ENCODE data around the gene CTU1. TPM values are rescaled to one million over a fixed set of nuclear protein-coding genes. Genes with fewer than 3 reads are reported as not detected.

Gene CTU1
- total and polyA plus RNA-seq, 2 donors (not counting 1 experiment from before 2014, with no cell fraction given) = 8.1 to 8.4 TPM

DNA sequence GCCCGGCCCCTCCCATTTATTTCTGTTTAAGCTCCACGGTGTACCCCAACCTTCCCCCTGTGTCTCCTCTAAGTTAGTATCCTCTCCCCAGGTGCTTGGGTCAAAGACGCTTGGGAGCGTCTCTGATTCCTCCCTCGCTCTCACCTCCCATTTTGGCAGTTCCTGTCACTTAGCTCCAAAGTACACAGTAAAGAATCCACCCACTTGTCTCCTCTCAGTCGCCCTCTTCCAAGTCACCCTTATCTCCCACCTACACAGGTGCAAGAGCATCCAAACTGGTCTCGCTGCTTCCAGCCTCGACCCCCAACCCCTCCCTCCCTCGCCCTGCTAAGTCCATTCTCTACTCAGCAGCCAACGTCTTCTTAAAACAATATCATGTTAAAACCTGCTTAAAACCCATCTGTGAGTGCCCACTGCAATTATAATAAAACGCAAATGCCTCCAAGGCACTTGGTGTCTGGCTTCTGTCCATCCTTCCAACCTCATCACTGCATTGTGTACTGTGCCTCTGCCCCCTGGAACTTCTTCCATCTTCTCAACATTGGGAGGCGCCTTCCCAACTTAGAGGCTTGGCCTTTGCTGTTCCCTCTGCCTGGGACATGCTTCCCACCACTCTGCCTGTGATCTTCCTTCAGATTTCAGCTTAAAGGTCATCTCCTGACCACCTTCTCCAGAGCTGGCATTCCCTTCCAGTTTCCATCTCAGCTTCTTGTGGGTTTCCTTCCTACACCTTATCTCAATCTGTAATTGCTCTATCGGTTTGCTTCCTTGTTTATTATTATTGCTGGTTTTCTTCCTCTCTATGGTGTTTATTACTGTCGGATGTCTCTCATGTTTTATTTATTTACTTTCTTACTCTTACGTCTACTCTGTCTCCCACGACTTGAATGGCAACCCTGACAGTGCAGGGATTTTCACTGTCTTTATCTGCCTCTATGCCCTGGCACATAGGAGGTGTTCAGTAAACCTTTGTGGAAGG is 16.0 kb downstream of the CTU1 start:
- intact Hi-C loops (cut with micrococcal nuclease) = no loop called here
- TF ChIP-seq, protein P1, sequence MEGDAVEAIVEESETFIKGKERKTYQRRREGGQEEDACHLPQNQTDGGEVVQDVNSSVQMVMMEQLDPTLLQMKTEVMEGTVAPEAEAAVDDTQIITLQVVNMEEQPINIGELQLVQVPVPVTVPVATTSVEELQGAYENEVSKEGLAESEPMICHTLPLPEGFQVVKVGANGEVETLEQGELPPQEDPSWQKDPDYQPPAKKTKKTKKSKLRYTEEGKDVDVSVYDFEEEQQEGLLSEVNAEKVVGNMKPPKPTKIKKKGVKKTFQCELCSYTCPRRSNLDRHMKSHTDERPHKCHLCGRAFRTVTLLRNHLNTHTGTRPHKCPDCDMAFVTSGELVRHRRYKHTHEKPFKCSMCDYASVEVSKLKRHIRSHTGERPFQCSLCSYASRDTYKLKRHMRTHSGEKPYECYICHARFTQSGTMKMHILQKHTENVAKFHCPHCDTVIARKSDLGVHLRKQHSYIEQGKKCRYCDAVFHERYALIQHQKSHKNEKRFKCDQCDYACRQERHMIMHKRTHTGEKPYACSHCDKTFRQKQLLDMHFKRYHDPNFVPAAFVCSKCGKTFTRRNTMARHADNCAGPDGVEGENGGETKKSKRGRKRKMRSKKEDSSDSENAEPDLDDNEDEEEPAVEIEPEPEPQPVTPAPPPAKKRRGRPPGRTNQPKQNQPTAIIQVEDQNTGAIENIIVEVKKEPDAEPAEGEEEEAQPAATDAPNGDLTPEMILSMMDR (IDR thresholded peaks at IDR 0.05) = no peak
- no peak for TF ChIP-seq EZH2 (IDR thresholded peaks at IDR 0.05; ENCODE audit: borderline replicate concordance, insufficient read depth, low read depth, low read length, poor library complexity, severe bottlenecking)
- Histone ChIP-seq H3K27ac (ENCODE audit: low read length in 2 of 2) (no peak overlapping the region), H3K27me3 (replicated peaks in 1 of 4; ENCODE audit: control extremely low read depth in 1 of 4, control insufficient read depth in 3 of 4, insufficient read depth in 4 of 4, low read length in 3 of 4) (no peaks in the 10 kb centered on the region), H4K20me1 (ENCODE audit: control insufficient read depth, insufficient read depth, low read length, poor library complexity, severe bottlenecking) (no peaks in the 10 kb centered on the region), H3K79me2 (ENCODE audit: control insufficient read depth, insufficient read depth, low read length) (no peaks in the 10 kb centered on the region), H3K4me3 (ENCODE audit: control extremely low read depth in 1 of 5, extremely low read depth in 1 of 5, insufficient read depth in 1 of 5, low read depth in 2 of 5, low read length in 4 of 5) (no peak overlapping the region), H3K4me2 (replicated peaks; ENCODE audit: low read depth, low read length, poor library complexity, severe bottlenecking) (no peak overlapping the region), H3K9me3 (ENCODE audit: control extremely low read depth in 1 of 3, control insufficient read depth in 2 of 3, insufficient read depth in 1 of 3, low read length in 2 of 3) (no peaks in the 10 kb centered on the region), H3K36me3 (replicated peaks in 1 of 2; ENCODE audit: control extremely low read depth in 1 of 2, control insufficient read depth in 1 of 2, extremely low read depth in 1 of 2, insufficient read depth in 2 of 2, low read length in 1 of 2) (no peaks in the 10 kb centered on the region), H3K9ac (ENCODE audit: low read length) (no peak overlapping the region), H2AFZ (ENCODE audit: insufficient read depth, low read depth, low read length, poor library complexity, severe bottlenecking) (no peak overlapping the region), H3K4me1 (ENCODE audit: control insufficient read depth in 2 of 2, insufficient read depth in 2 of 2, low read length in 2 of 2) (no peaks in the 10 kb centered on the region)
- peaks cover 6% of the 10 kb centered on the region for H3K4me1 Mint-ChIP-seq
- ATAC-seq (ENCODE audit: low read depth) (no peak), DNase-seq (no peak)
- no peak overlapping the region for H3K27ac Mint-ChIP-seq
- POLR2A ChIA-PET = no interaction called here
- H3K9me3 Mint-ChIP-seq (ENCODE audit: insufficient read depth) = no peaks in the 10 kb centered on the region
- WGBS (ENCODE audit: insufficient coverage) = 87% methylated on average over 12 of the region's 16 CpGs
- CTCF ChIA-PET = no interaction called here
- H3K27me3 Mint-ChIP-seq = no peaks in the 10 kb centered on the region
- H3K4me3 Mint-ChIP-seq = no peak overlapping the region

DNA sequence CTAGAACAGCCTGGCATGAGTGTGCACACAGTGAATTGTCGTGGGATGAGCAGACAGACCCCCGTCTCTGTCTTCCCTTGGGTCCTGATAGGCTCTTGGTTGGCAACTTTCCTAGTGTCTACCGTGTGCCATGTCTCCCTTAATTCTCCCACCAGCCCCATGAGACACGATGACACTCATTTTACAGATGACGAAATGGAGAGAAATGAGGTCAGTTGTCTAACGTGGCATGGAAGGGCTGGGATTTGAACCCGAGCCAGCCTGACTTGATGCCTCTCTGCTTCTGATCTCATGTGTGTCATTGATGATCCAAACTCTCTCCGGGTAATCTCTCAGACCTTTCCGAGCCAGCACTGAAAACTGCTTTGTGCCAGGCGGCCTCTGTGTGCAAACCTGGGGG is 17.1 kb downstream of the CTU1 start:
- DNase-seq = no peak
- no peaks in the 10 kb centered on the region for H3K27me3 Mint-ChIP-seq

More for the DNA sequence above, 17.1 kb downstream of the CTU1 start:
- CTCF ChIA-PET = interaction anchor here (0.7 kb wide), 1 partner anchor 33 kb away, joined by 3 read pairs; no protein-coding TSS in a partner anchor
- POLR2A ChIA-PET = no interaction called here
- Histone ChIP-seq H3K27me3 (replicated peaks in 1 of 4; ENCODE audit: control extremely low read depth in 1 of 4, control insufficient read depth in 3 of 4, insufficient read depth in 4 of 4, low read length in 3 of 4) (no peaks in the 10 kb centered on the region), H3K9ac (ENCODE audit: low read length) (no peak overlapping the region), H4K20me1 (ENCODE audit: control insufficient read depth, insufficient read depth, low read length, poor library complexity, severe bottlenecking) (no peaks in the 10 kb centered on the region), H2AFZ (ENCODE audit: insufficient read depth, low read depth, low read length, poor library complexity, severe bottlenecking) (no peak overlapping the region), H3K4me1 (ENCODE audit: control insufficient read depth in 2 of 2, insufficient read depth in 2 of 2, low read length in 2 of 2) (no peaks in the 10 kb centered on the region), H3K9me3 (ENCODE audit: control extremely low read depth in 1 of 3, control insufficient read depth in 2 of 3, insufficient read depth in 1 of 3, low read length in 2 of 3) (no peaks in the 10 kb centered on the region), H3K27ac (ENCODE audit: low read length in 2 of 2) (no peak overlapping the region), H3K4me3 (ENCODE audit: control extremely low read depth in 1 of 5, extremely low read depth in 1 of 5, insufficient read depth in 1 of 5, low read depth in 2 of 5, low read length in 4 of 5) (no peak overlapping the region), H3K36me3 (replicated peaks in 1 of 2; ENCODE audit: control extremely low read depth in 1 of 2, control insufficient read depth in 1 of 2, extremely low read depth in 1 of 2, insufficient read depth in 2 of 2, low read length in 1 of 2) (no peaks in the 10 kb centered on the region), H3K4me2 (replicated peaks; ENCODE audit: low read depth, low read length, poor library complexity, severe bottlenecking) (no peak overlapping the region), H3K79me2 (ENCODE audit: control insufficient read depth, insufficient read depth, low read length) (no peaks in the 10 kb centered on the region)
- ATAC-seq (ENCODE audit: low read depth) = no peak
- TF ChIP-seq EZH2 (IDR thresholded peaks at IDR 0.05; ENCODE audit: borderline replicate concordance, insufficient read depth, low read depth, low read length, poor library complexity, severe bottlenecking) = no peak
- TF ChIP-seq, protein P1 (IDR thresholded peaks at IDR 0.05) = no peak
- intact Hi-C loops (cut with micrococcal nuclease) = no loop called here
- no peak overlapping the region for H3K4me3 Mint-ChIP-seq
- 96% methylated on average over 10 of the region's 10 CpGs for WGBS (ENCODE audit: insufficient coverage)
- H3K4me1 Mint-ChIP-seq = no peaks in the 10 kb centered on the region
- no peaks in the 10 kb centered on the region for H3K9me3 Mint-ChIP-seq (ENCODE audit: insufficient read depth)
- H3K27ac Mint-ChIP-seq = no peak overlapping the region

Data from B cell (primary cell).